T-helper 2 cell treated with Interferon-gamma antibody and Interleukin-4, amounts not matched to agents 5 μg/mL and 100 μg/mL, for 36 hours (primary cell): Measurements from ENCODE around the gene RNF214.

Experiments
- DNase-seq: peaks from one replicate; pipeline ENCODE4 v3.0.0; 2021; ENCODE audit warnings: low spot score
- H3K27ac Mint-ChIP-seq: one replicate; pipeline ENCODE4 v1.8.0; 2021; ENCODE audit warnings: mild to moderate bottlenecking, mixed read lengths
- H3K27me3 Mint-ChIP-seq: one replicate; pipeline ENCODE4 v1.8.0; 2021; ENCODE audit warnings: low read depth, mixed read lengths
- H3K36me3 Mint-ChIP-seq: one replicate; pipeline ENCODE4 v1.8.0; 2021; ENCODE audit warnings: low read depth, mixed read lengths
- H3K4me1 Mint-ChIP-seq: one replicate; pipeline ENCODE4 v1.8.0; 2021; ENCODE audit warnings: low read depth, mixed read lengths
- H3K4me3 Mint-ChIP-seq: one replicate; pipeline ENCODE4 v1.8.0; 2022; ENCODE audit warnings: mild to moderate bottlenecking, moderate library complexity, mixed read lengths
- H3K9me3 Mint-ChIP-seq: one replicate; pipeline ENCODE4 v1.8.0; 2021; ENCODE audit warnings: mixed read lengths

RNF214 gene

GRCh38 chr11:117226388-117227385 lies 5.8 kb upstream of the RNF214 start:
- Mint-ChIP-seq H3K4me1 (peaks cover 34% of the 10 kb centered on the region), H3K27me3 (no peaks in the 10 kb centered on the region), H3K9me3 (no peaks in the 10 kb centered on the region), H3K4me3 (no peak overlapping the region), H3K36me3 (peaks cover 72% of the 10 kb centered on the region), H3K27ac (peak overlapping the region; percentile 16)
- DNase-seq: peak; percentile 32

DNA sequence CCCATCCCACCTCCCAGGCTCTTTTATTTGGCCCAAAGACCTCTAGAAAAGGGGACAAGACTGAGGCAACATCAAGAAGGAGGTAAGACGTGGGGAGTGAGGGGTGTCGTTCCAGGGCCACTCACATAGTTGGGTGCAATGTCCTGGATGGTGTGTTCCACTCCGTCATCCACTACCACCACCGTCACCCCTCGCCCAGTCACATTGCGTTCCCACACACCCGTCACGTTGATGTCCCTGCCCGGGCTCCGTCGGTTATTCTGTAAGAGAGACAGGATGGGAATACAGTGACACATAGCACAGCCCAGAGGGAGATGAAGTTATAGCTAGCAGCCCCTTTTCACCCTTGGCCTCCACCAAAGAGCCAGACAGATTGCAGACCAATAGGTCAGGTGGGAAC lies 4.4 kb upstream of the RNF214 start:
- no peak for DNase-seq
- peaks cover 34% of the 10 kb centered on the region for H3K4me1 Mint-ChIP-seq
- peaks cover 64% of the 10 kb centered on the region for H3K36me3 Mint-ChIP-seq
- H3K9me3 Mint-ChIP-seq: no peaks in the 10 kb centered on the region
- H3K27me3 Mint-ChIP-seq: no peaks in the 10 kb centered on the region
- no peak overlapping the region for H3K4me3 Mint-ChIP-seq
- peak overlapping the region; percentile 80 for H3K27ac Mint-ChIP-seq

DNA sequence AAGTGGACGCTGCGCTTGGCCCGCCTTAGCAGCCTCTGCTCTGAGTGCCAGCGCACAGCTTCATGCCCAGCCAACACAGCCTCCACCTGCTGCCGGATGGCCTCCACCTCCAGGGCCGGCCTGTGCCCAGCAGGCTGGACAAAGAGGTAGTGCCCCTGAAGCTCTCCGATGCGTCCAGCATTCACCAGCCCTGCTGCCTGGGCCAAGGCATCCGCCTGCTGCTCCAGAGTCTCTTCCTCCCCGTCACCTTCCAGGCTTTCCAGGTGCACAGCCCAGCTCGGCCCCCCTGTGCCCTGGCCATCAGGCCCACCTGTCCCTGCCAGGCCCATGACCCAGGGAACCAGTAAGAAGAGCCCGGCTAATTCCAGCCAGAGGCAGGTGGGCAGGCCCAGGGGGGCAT lies 3.1 kb upstream of the RNF214 start:
- H3K27ac Mint-ChIP-seq: peak overlapping the region; percentile 96
- H3K4me1 Mint-ChIP-seq: peaks cover 46% of the 10 kb centered on the region
- peaks cover 55% of the 10 kb centered on the region for H3K36me3 Mint-ChIP-seq
- no peaks in the 10 kb centered on the region for H3K27me3 Mint-ChIP-seq
- DNase-seq: no peak
- peak overlapping the region; percentile 95 for H3K4me3 Mint-ChIP-seq
- H3K9me3 Mint-ChIP-seq: no peaks in the 10 kb centered on the region

DNA sequence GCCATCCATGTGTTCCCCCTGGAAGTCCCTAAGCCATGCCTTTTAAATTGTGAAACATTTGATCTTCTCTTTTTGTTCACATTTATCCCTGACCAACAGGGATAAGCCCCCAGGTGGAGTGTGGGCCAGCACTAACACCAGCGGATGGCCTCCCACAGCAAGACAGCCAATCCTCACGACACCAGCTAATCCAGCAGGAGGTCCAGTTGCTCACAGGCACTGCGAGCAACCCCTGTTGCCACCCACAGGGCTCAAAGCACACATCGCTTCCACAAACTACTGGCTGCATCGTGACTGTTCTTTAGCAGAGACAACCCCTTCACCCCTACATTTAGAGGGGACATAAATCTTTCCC lies 2.6 kb upstream of the RNF214 start:
- H3K36me3 Mint-ChIP-seq: peaks cover 52% of the 10 kb centered on the region
- H3K4me3 Mint-ChIP-seq: peak overlapping the region; percentile 95
- H3K4me1 Mint-ChIP-seq: peaks cover 46% of the 10 kb centered on the region
- no peaks in the 10 kb centered on the region for H3K27me3 Mint-ChIP-seq
- no peaks in the 10 kb centered on the region for H3K9me3 Mint-ChIP-seq
- DNase-seq: no peak
- peak overlapping the region; percentile 96 for H3K27ac Mint-ChIP-seq

DNA sequence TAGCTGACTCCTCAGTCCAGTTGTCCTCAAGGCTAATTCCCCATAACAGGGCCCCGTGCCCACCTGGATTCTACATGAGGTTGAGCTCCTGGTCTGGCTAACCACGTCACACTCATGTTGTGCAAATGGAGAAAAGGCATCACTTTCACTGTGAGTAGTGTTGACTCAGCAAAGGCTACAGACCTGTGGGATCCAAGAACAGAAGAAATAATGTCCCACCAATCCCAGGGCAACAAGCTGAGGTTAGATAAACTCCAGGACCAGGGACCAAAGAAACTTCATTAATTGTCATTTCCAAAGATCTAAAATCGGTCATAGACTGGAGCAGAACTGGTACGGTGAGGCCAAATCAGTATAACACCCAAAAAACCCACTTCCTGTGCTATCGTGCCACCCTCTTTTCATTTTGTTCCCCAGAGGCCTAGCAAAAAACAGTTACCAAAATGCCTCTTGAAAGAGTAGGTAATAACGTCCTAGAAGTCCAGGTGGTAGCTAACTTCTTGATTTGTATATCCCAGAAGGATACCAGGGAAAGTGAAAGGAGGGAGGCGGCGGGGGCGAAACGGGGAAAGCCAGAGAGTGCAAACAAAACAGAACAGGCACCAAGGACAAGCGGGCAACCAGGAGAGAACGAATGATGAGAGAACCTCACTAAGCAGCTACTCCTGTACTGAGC lies 2.0 kb upstream of the RNF214 start:
- Mint-ChIP-seq H3K9me3 (no peaks in the 10 kb centered on the region), H3K4me3 (peak overlapping the region; percentile 95), H3K36me3 (peaks cover 47% of the 10 kb centered on the region), H3K27ac (peak overlapping the region; percentile 96), H3K27me3 (no peaks in the 10 kb centered on the region), H3K4me1 (peaks cover 46% of the 10 kb centered on the region)
- DNase-seq: peak; percentile 75

GRCh38 chr11:117230999-117231841 lies 1.3 kb upstream of the RNF214 start:
- H3K9me3 Mint-ChIP-seq: no peaks in the 10 kb centered on the region
- peak overlapping the region; percentile 96 for H3K27ac Mint-ChIP-seq
- no peaks in the 10 kb centered on the region for H3K27me3 Mint-ChIP-seq
- H3K4me1 Mint-ChIP-seq: peaks cover 46% of the 10 kb centered on the region
- DNase-seq: no peak
- peaks cover 42% of the 10 kb centered on the region for H3K36me3 Mint-ChIP-seq
- peak overlapping the region; percentile 95 for H3K4me3 Mint-ChIP-seq

DNA sequence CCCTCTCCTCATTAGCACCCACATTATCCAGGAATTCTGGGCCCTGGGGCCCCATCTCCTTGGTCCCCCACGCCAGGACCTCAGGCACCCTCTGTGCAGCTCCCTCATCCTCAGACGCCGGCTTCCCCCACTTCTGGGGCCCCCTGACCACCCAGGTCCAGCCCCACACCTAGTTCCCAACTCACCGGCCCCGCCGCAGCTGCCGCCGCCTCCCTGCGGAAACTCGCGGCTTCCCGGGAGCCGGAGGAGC lies 704 bp upstream of the RNF214 start, which contains the start of gene PCSK7:
TSS of gene PCSK7 (minus strand) at position 232 of the 250 bp plus-strand sequence. CDS start 2,229 bp downstream, outside the sequence.
- DNase-seq: no peak
- Mint-ChIP-seq H3K9me3 (no peaks in the 10 kb centered on the region), H3K4me1 (peaks cover 41% of the 10 kb centered on the region), H3K27me3 (no peaks in the 10 kb centered on the region), H3K36me3 (peaks cover 37% of the 10 kb centered on the region), H3K27ac (peak within 1 kb of the TSS; percentile 100), H3K4me3 (peak within 1 kb of the TSS; percentile 98)

DNA sequence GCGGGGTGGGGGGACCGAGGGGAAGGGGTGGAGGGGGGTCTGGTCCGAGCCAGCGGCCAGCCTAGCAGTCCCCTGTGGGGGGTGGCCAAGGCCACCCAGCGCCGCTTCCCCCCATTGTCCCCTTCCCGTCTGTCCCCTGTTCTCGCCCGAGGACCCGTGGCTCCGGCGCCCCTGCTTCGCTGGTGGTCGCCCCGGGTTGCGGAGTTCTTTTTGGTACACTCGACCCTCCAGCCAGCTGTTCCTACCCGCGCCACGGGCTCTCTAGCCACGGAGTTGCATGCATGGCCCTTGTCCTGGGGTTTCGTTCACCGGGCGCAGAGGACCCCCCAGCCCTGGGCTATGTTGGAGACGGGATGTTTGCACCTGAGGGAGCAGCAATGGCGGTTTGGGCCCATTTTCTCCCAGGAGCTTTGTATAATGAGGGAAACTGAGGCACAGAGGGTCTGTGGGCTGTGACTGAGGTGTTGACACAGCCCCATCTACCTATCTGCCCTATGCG lies 489 bp downstream of the RNF214 start:
- H3K36me3 Mint-ChIP-seq: peaks cover 32% of the 10 kb centered on the region
- no peaks in the 10 kb centered on the region for H3K27me3 Mint-ChIP-seq

GRCh38 chr11:117238221-117238620 lies 5.8 kb downstream of the RNF214 start:
- no peak overlapping the region for H3K4me3 Mint-ChIP-seq
- no peaks in the 10 kb centered on the region for H3K9me3 Mint-ChIP-seq
- H3K27ac Mint-ChIP-seq: no peak overlapping the region
- DNase-seq: no peak
- peaks cover 12% of the 10 kb centered on the region for H3K4me1 Mint-ChIP-seq
- peaks cover 14% of the 10 kb centered on the region for H3K36me3 Mint-ChIP-seq
- no peaks in the 10 kb centered on the region for H3K27me3 Mint-ChIP-seq

More for the DNA sequence above, 489 bp downstream of the RNF214 start:
- DNase-seq: no peak
- Mint-ChIP-seq H3K9me3 (no peaks in the 10 kb centered on the region), H3K27ac (peak overlapping the region; percentile 84), H3K4me3 (peak overlapping the region; percentile 86), H3K4me1 (peaks cover 36% of the 10 kb centered on the region)

DNA sequence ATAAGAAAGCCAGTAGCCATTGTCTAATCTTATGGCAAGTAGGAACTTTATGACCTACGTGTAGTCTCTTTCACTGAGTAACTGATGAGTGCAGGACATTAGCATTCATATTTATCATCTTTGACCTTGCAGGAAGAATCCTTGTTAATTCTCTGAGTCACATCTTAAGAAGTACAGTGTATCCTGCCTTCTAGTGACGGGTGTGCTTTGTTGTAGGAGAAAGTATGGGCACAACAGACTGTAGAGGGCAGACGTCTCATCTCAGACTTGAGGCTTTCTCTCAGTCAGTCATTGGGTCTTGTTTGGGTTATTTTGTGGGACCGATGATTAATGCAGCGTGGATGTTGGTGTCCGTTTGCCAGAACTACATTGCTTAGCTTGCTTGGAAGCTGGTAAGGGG lies 6.8 kb downstream of the RNF214 start:
- no peak overlapping the region for H3K4me3 Mint-ChIP-seq
- H3K4me1 Mint-ChIP-seq: peaks cover 2% of the 10 kb centered on the region
- H3K36me3 Mint-ChIP-seq: peaks cover 17% of the 10 kb centered on the region
- DNase-seq: no peak
- no peaks in the 10 kb centered on the region for H3K9me3 Mint-ChIP-seq
- no peak overlapping the region for H3K27ac Mint-ChIP-seq
- no peaks in the 10 kb centered on the region for H3K27me3 Mint-ChIP-seq

- H3K36me3 Mint-ChIP-seq: peaks cover 26% of the 10 kb centered on the region
- no peak overlapping the region for H3K27ac Mint-ChIP-seq
- no peak for DNase-seq
- no peaks in the 10 kb centered on the region for H3K9me3 Mint-ChIP-seq
- peaks cover 2% of the 10 kb centered on the region for H3K4me1 Mint-ChIP-seq
- no peaks in the 10 kb centered on the region for H3K27me3 Mint-ChIP-seq
- H3K4me3 Mint-ChIP-seq: no peak overlapping the region
Observed at GRCh38 chr11:117248341-117248740, 15.9 kb downstream of the RNF214 start.

GRCh38 chr11:117249571-117249970 lies 17.1 kb downstream of the RNF214 start:
- Mint-ChIP-seq H3K4me1 (peaks cover 2% of the 10 kb centered on the region), H3K27ac (no peak overlapping the region), H3K4me3 (no peak overlapping the region), H3K9me3 (no peaks in the 10 kb centered on the region), H3K36me3 (peaks cover 26% of the 10 kb centered on the region), H3K27me3 (no peaks in the 10 kb centered on the region)
- DNase-seq: no peak

DNA sequence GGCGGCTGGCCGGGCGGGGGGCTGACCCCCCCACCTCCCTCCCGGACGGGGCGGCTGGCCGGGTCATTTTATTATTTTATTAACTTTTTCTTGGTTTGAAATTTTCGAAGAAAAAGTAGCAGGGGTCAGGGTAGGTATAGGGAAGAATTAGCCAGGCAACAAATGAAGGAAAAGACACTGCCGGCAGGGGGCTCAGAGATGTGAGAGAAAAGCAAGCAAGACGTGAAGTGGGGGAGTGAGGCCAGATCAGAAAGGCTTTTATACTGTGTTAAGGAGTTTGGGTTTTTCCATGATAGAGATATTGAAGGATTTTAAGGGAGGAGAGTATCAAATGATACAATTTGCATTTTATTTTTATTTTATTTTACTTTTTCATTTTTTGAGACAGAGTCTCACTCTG lies 19.0 kb downstream of the RNF214 start:
- no peaks in the 10 kb centered on the region for H3K9me3 Mint-ChIP-seq
- H3K27me3 Mint-ChIP-seq: no peaks in the 10 kb centered on the region
- H3K27ac Mint-ChIP-seq: no peak overlapping the region
- peaks cover 19% of the 10 kb centered on the region for H3K36me3 Mint-ChIP-seq
- H3K4me3 Mint-ChIP-seq: no peak overlapping the region
- peaks cover 4% of the 10 kb centered on the region for H3K4me1 Mint-ChIP-seq
- no peak for DNase-seq
